Activated CD4-positive, alpha-beta T cell treated with anti-CD3 and anti-CD28 coated beads, Interleukin-2, amount 10 ng/mL, durations not matched to agents 24 days and 14 days (primary cell): ENCODE results near the gene FTO. TPM values are rescaled to one million over a fixed set of nuclear protein-coding genes. Genes with fewer than 3 reads are reported as not detected.

Experiments used
- DNase-seq: peaks from one replicate; pipeline ENCODE4 v3.0.0; 2022
- H3K27ac Mint-ChIP-seq: one replicate; pipeline ENCODE4 v1.8.0; 2022; ENCODE audit warnings: mild to moderate bottlenecking, mixed read lengths
- H3K27me3 Mint-ChIP-seq: one replicate; pipeline ENCODE4 v1.8.0; 2022; ENCODE audit warnings: mixed read lengths
- H3K36me3 Mint-ChIP-seq: one replicate; pipeline ENCODE4 v1.8.0; 2022; ENCODE audit warnings: low read depth, mild to moderate bottlenecking, mixed read lengths
- H3K4me1 Mint-ChIP-seq: one replicate; pipeline ENCODE4 v1.8.0; 2021; ENCODE audit warnings: mixed read lengths
- H3K4me3 Mint-ChIP-seq: one replicate; pipeline ENCODE4 v1.8.0; 2022; ENCODE audit warnings: mild to moderate bottlenecking, moderate library complexity, mixed read lengths
- H3K9me3 Mint-ChIP-seq: one replicate; pipeline ENCODE4 v1.8.0; 2021; ENCODE audit warnings: mixed read lengths
- intact Hi-C: fragments of 100-400 bp; cut with micrococcal nuclease; formaldehyde crosslinking; loops from one replicate; pipeline ENCODE4 v1.15.1; 2023
- total RNA-seq: library from RNA; stranded (reverse); gene quantifications from 2 replicates; pipeline ENCODE4 v1.2.3, GENCODE V29; 2022

The FTO gene
- total RNA-seq, 1 donor from 2014 or later: 60.8 TPM

- Mint-ChIP-seq H3K36me3 (no peaks in the 10 kb centered on the region), H3K27ac (no peak overlapping the region), H3K27me3 (no peaks in the 10 kb centered on the region), H3K4me1 (no peaks in the 10 kb centered on the region), H3K9me3 (no peaks in the 10 kb centered on the region), H3K4me3 (no peak overlapping the region)
- intact Hi-C loops: no loop called here
- DNase-seq: no peak
Observed at GRCh38 chr16:54059319-54059718, 355.4 kb downstream of the FTO start.

- no peaks in the 10 kb centered on the region for H3K36me3 Mint-ChIP-seq
- H3K4me1 Mint-ChIP-seq: no peaks in the 10 kb centered on the region
- H3K27ac Mint-ChIP-seq: no peak overlapping the region
- no peak overlapping the region for H3K4me3 Mint-ChIP-seq
- no peaks in the 10 kb centered on the region for H3K9me3 Mint-ChIP-seq
- no peaks in the 10 kb centered on the region for H3K27me3 Mint-ChIP-seq
- DNase-seq: no peak
- intact Hi-C loops: no loop called here
Observed at GRCh38 chr16:54060599-54061421, 356.9 kb downstream of the FTO start.

- no peaks in the 10 kb centered on the region for H3K4me1 Mint-ChIP-seq
- H3K36me3 Mint-ChIP-seq: no peaks in the 10 kb centered on the region
- H3K9me3 Mint-ChIP-seq: no peaks in the 10 kb centered on the region
- no peak overlapping the region for H3K27ac Mint-ChIP-seq
- DNase-seq: no peak
- no peaks in the 10 kb centered on the region for H3K27me3 Mint-ChIP-seq
- H3K4me3 Mint-ChIP-seq: no peak overlapping the region
- intact Hi-C loops: no loop called here
Observed at GRCh38 chr16:54061454-54061853, 357.5 kb downstream of the FTO start.

- Mint-ChIP-seq H3K27ac (no peak overlapping the region), H3K36me3 (no peaks in the 10 kb centered on the region), H3K27me3 (no peaks in the 10 kb centered on the region), H3K4me3 (no peak overlapping the region), H3K4me1 (no peaks in the 10 kb centered on the region), H3K9me3 (no peaks in the 10 kb centered on the region)
- intact Hi-C loops: no loop called here
- DNase-seq: no peak
Observed at GRCh38 chr16:54062361-54063278, 358.7 kb downstream of the FTO start.

- no peaks in the 10 kb centered on the region for H3K36me3 Mint-ChIP-seq
- no peak overlapping the region for H3K27ac Mint-ChIP-seq
- no peaks in the 10 kb centered on the region for H3K9me3 Mint-ChIP-seq
- H3K4me1 Mint-ChIP-seq: no peaks in the 10 kb centered on the region
- no peak for DNase-seq
- intact Hi-C loops: no loop called here
- no peaks in the 10 kb centered on the region for H3K27me3 Mint-ChIP-seq
- H3K4me3 Mint-ChIP-seq: no peak overlapping the region
Observed at GRCh38 chr16:54063279-54063773, 359.4 kb downstream of the FTO start.

GRCh38 chr16:54066451-54067105 is 362.6 kb downstream of the FTO start:
- H3K9me3 Mint-ChIP-seq: no peaks in the 10 kb centered on the region
- H3K36me3 Mint-ChIP-seq: no peaks in the 10 kb centered on the region
- H3K27ac Mint-ChIP-seq: no peak overlapping the region
- no peak overlapping the region for H3K4me3 Mint-ChIP-seq
- DNase-seq: no peak
- H3K27me3 Mint-ChIP-seq: no peaks in the 10 kb centered on the region
- H3K4me1 Mint-ChIP-seq: no peaks in the 10 kb centered on the region
- intact Hi-C loops: no loop called here

- no peak overlapping the region for H3K27ac Mint-ChIP-seq
- intact Hi-C loops: no loop called here
- H3K4me1 Mint-ChIP-seq: no peaks in the 10 kb centered on the region
- no peaks in the 10 kb centered on the region for H3K36me3 Mint-ChIP-seq
- no peaks in the 10 kb centered on the region for H3K9me3 Mint-ChIP-seq
- no peak overlapping the region for H3K4me3 Mint-ChIP-seq
- no peaks in the 10 kb centered on the region for H3K27me3 Mint-ChIP-seq
- DNase-seq: no peak
Observed at GRCh38 chr16:54067322-54068065, 363.5 kb downstream of the FTO start.

- Mint-ChIP-seq H3K4me3 (no peak overlapping the region), H3K4me1 (no peaks in the 10 kb centered on the region), H3K9me3 (no peaks in the 10 kb centered on the region), H3K27ac (no peak overlapping the region), H3K36me3 (no peaks in the 10 kb centered on the region), H3K27me3 (no peaks in the 10 kb centered on the region)
- intact Hi-C loops: no loop called here
- DNase-seq: no peak
Observed at GRCh38 chr16:54068212-54068611, 364.3 kb downstream of the FTO start.

GRCh38 chr16:54069601-54070239 is 365.8 kb downstream of the FTO start:
- H3K4me3 Mint-ChIP-seq: no peak overlapping the region

GRCh38 chr16:54070789-54071343 is 366.9 kb downstream of the FTO start:
- Mint-ChIP-seq H3K27me3 (no peaks in the 10 kb centered on the region), H3K4me3 (no peak overlapping the region), H3K4me1 (no peaks in the 10 kb centered on the region), H3K9me3 (no peaks in the 10 kb centered on the region), H3K36me3 (no peaks in the 10 kb centered on the region), H3K27ac (no peak overlapping the region)
- no peak for DNase-seq
- intact Hi-C loops: no loop called here

More at GRCh38 chr16:54069601-54070239, 365.8 kb downstream of the FTO start:
- no peaks in the 10 kb centered on the region for H3K9me3 Mint-ChIP-seq
- H3K4me1 Mint-ChIP-seq: no peaks in the 10 kb centered on the region
- no peak overlapping the region for H3K27ac Mint-ChIP-seq
- H3K27me3 Mint-ChIP-seq: no peaks in the 10 kb centered on the region
- no peak for DNase-seq
- intact Hi-C loops: no loop called here
- no peaks in the 10 kb centered on the region for H3K36me3 Mint-ChIP-seq

- no peaks in the 10 kb centered on the region for H3K9me3 Mint-ChIP-seq
- H3K4me3 Mint-ChIP-seq: no peak overlapping the region
- no peak overlapping the region for H3K27ac Mint-ChIP-seq
- no peak for DNase-seq
- no peaks in the 10 kb centered on the region for H3K27me3 Mint-ChIP-seq
- intact Hi-C loops: no loop called here
- H3K4me1 Mint-ChIP-seq: no peaks in the 10 kb centered on the region
- H3K36me3 Mint-ChIP-seq: no peaks in the 10 kb centered on the region
Observed at GRCh38 chr16:54071514-54071913, 367.6 kb downstream of the FTO start.

GRCh38 chr16:54072237-54072636 is 368.3 kb downstream of the FTO start:
- H3K36me3 Mint-ChIP-seq: no peaks in the 10 kb centered on the region
- H3K27ac Mint-ChIP-seq: no peak overlapping the region
- H3K27me3 Mint-ChIP-seq: no peaks in the 10 kb centered on the region
- DNase-seq: no peak
- no peaks in the 10 kb centered on the region for H3K4me1 Mint-ChIP-seq
- intact Hi-C loops: no loop called here
- H3K9me3 Mint-ChIP-seq: no peaks in the 10 kb centered on the region
- no peak overlapping the region for H3K4me3 Mint-ChIP-seq

- H3K27me3 Mint-ChIP-seq: no peaks in the 10 kb centered on the region
- H3K4me3 Mint-ChIP-seq: no peak overlapping the region
- intact Hi-C loops: no loop called here
- no peaks in the 10 kb centered on the region for H3K4me1 Mint-ChIP-seq
- no peaks in the 10 kb centered on the region for H3K36me3 Mint-ChIP-seq
- H3K27ac Mint-ChIP-seq: no peak overlapping the region
- no peak for DNase-seq
- H3K9me3 Mint-ChIP-seq: no peaks in the 10 kb centered on the region
Observed at GRCh38 chr16:54073356-54073755, 369.4 kb downstream of the FTO start.
